ENCODE measurements around the gene HS6ST1. TPM values are rescaled to one million over a fixed set of nuclear protein-coding genes. Genes with fewer than 3 reads are reported as not detected.

Gene HS6ST1
- total RNA-seq, 2 donors from 2014 or later = 19.0 to 25.8 TPM

- TF ChIP-seq CTCF (IDR thresholded peaks at IDR 0.05) = no peak
- no peak overlapping the region for H3K27ac ChIP-seq
- no peak overlapping the region for H3K4me3 ChIP-seq
- no peaks in the 10 kb centered on the region for H3K27me3 ChIP-seq
- peaks cover 0 to 16% of the 10 kb centered on the region in 2 donors for H3K4me1 ChIP-seq
- no peaks in the 10 kb centered on the region for H3K36me3 ChIP-seq
- H3K9me3 ChIP-seq = peaks cover 0 to 6% of the 10 kb centered on the region in 2 donors
- DNase-seq (ENCODE audit: low spot score) = no peak
These were observed 7.7 kb upstream of the HS6ST1 start for GRCh38 chr2:128326346-128326745.

- no peak overlapping the region for H3K4me3 ChIP-seq
- H3K4me1 ChIP-seq = peaks cover 0 to 23% of the 10 kb centered on the region in 2 donors
- DNase-seq (ENCODE audit: low spot score) = peak; percentile 57
- H3K27me3 ChIP-seq = no peaks in the 10 kb centered on the region
- H3K27ac ChIP-seq = peak overlapping the region in 1 of 2 donors; percentile 40
- H3K9me3 ChIP-seq = no peaks in the 10 kb centered on the region
- H3K36me3 ChIP-seq = no peaks in the 10 kb centered on the region
- peak in 1 of 2 donors; percentile 36 for TF ChIP-seq CTCF (IDR thresholded peaks at IDR 0.05)
These were observed 7.0 kb upstream of the HS6ST1 start for GRCh38 chr2:128325611-128326181.

- TF ChIP-seq CTCF (IDR thresholded peaks at IDR 0.05) = no peak
- peaks cover 0 to 24% of the 10 kb centered on the region in 2 donors for H3K4me1 ChIP-seq
- peak; percentile 52 for DNase-seq (ENCODE audit: low spot score)
- H3K9me3 ChIP-seq = no peaks in the 10 kb centered on the region
- no peak overlapping the region for H3K27ac ChIP-seq
- no peaks in the 10 kb centered on the region for H3K36me3 ChIP-seq
- H3K4me3 ChIP-seq = no peak overlapping the region
- H3K27me3 ChIP-seq = no peaks in the 10 kb centered on the region
These were observed 6.3 kb upstream of the HS6ST1 start for GRCh38 chr2:128324897-128325410.

GRCh38 chr2:128324008-128324896 is 5.6 kb upstream of the HS6ST1 start:
- Histone ChIP-seq H3K27me3 (no peaks in the 10 kb centered on the region), H3K9me3 (no peaks in the 10 kb centered on the region)
- peak; percentile 51 for DNase-seq (ENCODE audit: low spot score)

DNA sequence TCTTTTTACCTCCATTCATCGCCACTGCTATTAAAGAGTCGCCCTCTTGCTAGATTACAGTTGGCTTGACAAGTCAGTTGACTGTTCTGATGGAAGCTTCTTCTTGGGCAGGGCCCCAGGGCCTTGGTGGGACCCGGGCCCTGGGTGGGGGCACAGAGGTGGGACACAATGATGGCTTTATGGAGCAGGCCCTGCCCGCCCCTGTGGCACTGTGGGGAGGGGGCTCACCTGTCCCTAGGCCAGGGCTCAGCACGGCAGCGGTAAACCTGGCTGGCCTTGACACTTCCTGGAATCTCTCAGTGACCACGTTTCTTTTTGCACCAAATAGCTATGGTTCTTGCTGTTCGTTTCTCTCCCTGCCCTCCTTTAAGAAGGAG is 4.9 kb upstream of the HS6ST1 start:
- TF ChIP-seq CTCF (IDR thresholded peaks at IDR 0.05) = no peak
- no peak for DNase-seq (ENCODE audit: low spot score)
- no peak overlapping the region for H3K4me3 ChIP-seq
- no peak overlapping the region for H3K27ac ChIP-seq
- H3K4me1 ChIP-seq = peaks cover 0 to 30% of the 10 kb centered on the region in 2 donors
- no peaks in the 10 kb centered on the region for H3K36me3 ChIP-seq
- no peaks in the 10 kb centered on the region for H3K9me3 ChIP-seq
- no peaks in the 10 kb centered on the region for H3K27me3 ChIP-seq

More at GRCh38 chr2:128324008-128324896, 5.6 kb upstream of the HS6ST1 start:
- no peak overlapping the region for H3K4me3 ChIP-seq
- no peaks in the 10 kb centered on the region for H3K36me3 ChIP-seq
- H3K4me1 ChIP-seq = peaks cover 0 to 27% of the 10 kb centered on the region in 2 donors
- H3K27ac ChIP-seq = no peak overlapping the region
- no peak for TF ChIP-seq CTCF (IDR thresholded peaks at IDR 0.05)

Measured in right atrium auricular region (tissue), 2 donors.